NB4 (cell line): ENCODE data around the gene THSD7B.

Source experiments
- DNase-seq: peaks from one replicate; pipeline ENCODE4 v3.0.0; 2010; ENCODE audit warnings: low read depth
- H3K4me3 ChIP-seq: one replicate; pipeline ENCODE4 v1.5.1; 2011; ENCODE audit warnings: mild to moderate bottlenecking, low read depth, low read length, moderate library complexity
- MYC ChIP-seq: IDR thresholded peaks from 2 replicates; pipeline ENCODE4 v1.6.1; 2011; ENCODE audit warnings: low read depth, low read length
- POLR2A ChIP-seq: IDR thresholded peaks from 2 replicates; pipeline ENCODE4 v1.6.1; 2011; ENCODE audit warnings: mild to moderate bottlenecking; ENCODE audit not compliant: insufficient read length; ENCODE audit errors: extremely low read depth
- TF ChIP-seq, protein P1 (sequence below): IDR thresholded peaks from 2 replicates; pipeline ENCODE4 v1.6.1; 2011; ENCODE audit warnings: low read depth, low read length
- TF ChIP-seq, protein P2 (sequence below): IDR thresholded peaks from one replicate; pipeline ENCODE4 v1.5.1; 2012; ENCODE audit warnings: low read depth, low read length

The THSD7B gene

DNA sequence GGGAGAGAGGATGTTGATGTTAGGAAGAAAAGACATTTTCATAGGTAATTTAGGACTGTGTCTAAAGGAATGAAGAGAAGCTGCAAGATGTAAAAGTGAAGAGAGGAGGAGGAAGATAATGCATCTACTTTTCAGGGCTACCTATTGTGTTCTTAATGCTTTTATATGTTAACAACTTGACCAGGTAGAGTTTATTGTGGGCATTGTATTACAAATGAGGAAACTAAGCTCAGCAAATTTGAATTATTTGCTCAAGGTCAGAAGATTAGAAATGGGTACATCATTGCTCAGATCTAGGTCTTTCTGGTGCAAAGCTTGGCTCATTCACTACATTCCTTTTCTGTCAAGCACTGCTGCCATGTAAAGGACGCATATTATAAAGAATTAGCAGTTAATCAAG lies 441.7 kb downstream of the THSD7B start:
- no peak for DNase-seq
- TF ChIP-seq, protein P1, sequence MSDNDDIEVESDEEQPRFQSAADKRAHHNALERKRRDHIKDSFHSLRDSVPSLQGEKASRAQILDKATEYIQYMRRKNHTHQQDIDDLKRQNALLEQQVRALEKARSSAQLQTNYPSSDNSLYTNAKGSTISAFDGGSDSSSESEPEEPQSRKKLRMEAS, result no peak
- TF ChIP-seq, protein P2, sequence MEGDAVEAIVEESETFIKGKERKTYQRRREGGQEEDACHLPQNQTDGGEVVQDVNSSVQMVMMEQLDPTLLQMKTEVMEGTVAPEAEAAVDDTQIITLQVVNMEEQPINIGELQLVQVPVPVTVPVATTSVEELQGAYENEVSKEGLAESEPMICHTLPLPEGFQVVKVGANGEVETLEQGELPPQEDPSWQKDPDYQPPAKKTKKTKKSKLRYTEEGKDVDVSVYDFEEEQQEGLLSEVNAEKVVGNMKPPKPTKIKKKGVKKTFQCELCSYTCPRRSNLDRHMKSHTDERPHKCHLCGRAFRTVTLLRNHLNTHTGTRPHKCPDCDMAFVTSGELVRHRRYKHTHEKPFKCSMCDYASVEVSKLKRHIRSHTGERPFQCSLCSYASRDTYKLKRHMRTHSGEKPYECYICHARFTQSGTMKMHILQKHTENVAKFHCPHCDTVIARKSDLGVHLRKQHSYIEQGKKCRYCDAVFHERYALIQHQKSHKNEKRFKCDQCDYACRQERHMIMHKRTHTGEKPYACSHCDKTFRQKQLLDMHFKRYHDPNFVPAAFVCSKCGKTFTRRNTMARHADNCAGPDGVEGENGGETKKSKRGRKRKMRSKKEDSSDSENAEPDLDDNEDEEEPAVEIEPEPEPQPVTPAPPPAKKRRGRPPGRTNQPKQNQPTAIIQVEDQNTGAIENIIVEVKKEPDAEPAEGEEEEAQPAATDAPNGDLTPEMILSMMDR, result no peak
- H3K4me3 ChIP-seq, result no peak overlapping the region

DNA sequence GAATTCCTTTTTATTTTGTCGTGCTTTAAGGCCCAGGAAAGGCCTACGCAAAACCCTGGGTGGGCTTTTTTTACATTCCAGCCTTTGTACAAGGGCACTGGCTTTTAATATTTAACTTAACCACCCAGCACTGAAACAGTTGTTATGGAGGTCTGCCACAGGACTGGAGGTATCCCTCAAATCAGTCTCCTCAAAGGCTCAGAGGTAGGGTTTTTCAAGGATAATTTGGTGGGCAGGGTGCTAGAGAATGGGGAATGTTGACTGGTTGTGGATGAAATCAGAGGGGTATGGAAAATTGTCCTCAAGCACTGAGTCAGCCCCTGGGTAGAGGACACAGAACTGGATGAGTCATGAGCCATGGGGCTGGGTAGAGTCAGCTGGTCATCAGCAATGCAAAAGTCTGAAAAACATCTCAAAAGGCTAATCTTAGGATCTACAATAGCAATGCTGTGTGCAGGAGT lies 443.1 kb downstream of the THSD7B start:
- no peak for DNase-seq
- no peak overlapping the region for H3K4me3 ChIP-seq
- TF ChIP-seq, protein P2, result no peak
- TF ChIP-seq POLR2A (no peak), MYC (no peak)
- TF ChIP-seq, protein P1, result no peak

DNA sequence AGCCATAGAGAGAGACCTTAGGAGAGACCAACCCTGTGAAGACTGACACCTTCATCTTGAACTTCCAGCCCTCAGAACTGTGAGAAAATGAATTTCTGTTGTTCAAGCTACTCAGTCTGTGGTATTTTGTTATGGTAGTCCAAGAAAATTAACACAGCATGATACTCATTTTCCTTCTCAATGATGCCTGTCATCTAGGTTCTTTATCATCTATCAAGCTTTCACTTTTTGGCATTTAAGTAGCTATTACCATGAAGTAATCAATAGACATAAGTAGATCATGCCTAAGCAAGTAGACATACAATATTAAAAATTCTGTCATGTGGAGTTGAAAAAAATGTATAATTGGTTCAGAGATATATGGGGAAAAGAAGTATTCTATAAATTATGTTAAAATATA lies 444.7 kb downstream of the THSD7B start:
- no peak for DNase-seq
- no peak for TF ChIP-seq MYC
- TF ChIP-seq, protein P2, result no peak
- TF ChIP-seq, protein P1, result no peak
- no peak for TF ChIP-seq POLR2A
- H3K4me3 ChIP-seq, result no peak overlapping the region

DNA sequence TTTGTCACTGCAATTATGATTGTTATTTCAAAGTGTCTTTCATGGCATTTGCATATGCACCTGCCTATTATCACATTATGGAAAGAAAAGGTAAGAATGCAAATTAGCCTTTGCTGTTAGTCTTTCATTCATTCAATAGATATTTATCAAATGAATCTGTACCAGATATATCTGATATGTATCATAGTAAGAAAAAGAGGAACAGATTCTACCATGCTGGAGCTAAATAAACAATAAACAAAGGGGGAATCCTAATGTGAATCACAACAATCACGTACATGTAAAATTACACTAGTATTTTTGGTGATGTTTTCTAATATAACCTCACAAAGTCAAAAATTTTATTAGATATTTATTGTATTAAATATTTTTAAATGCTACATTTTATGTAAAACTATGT lies 446.4 kb downstream of the THSD7B start:
- TF ChIP-seq POLR2A, result no peak
- TF ChIP-seq MYC, result no peak
- TF ChIP-seq, protein P2, result no peak
- TF ChIP-seq, protein P1, result no peak
- no peak overlapping the region for H3K4me3 ChIP-seq
- no peak for DNase-seq

DNA sequence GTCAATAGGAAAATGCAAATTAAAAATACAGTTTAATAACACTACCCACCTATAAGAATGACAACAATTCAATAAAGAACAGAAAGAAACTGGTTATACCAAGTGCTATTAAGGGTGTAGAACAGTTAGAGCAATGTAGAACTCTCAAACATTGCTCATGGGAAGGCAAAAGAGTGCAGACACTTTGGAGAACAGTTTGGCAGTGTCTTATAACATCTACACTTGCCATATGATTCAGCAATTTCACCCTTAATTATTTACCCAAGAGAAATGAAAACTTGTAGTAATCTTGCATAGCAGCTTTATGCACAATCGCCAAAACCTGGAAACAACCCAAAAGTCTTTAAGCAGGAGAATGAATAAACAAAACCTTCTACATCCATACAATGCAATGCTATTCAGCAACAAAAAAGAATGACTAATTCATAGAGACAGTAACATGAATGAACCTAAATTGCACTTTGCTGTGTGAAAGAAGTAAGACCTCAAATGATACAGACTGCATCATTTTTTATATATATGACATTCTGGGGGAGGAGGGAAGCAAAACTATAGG lies 455.2 kb downstream of the THSD7B start:
- no peak for DNase-seq

More for the DNA sequence above, 455.2 kb downstream of the THSD7B start:
- TF ChIP-seq, protein P2, result no peak
- no peak for TF ChIP-seq MYC
- TF ChIP-seq, protein P1, result no peak
- TF ChIP-seq POLR2A, result no peak
- no peak overlapping the region for H3K4me3 ChIP-seq
